ENCODE measurements around the gene CALML5. TPM values are rescaled to one million over a fixed set of nuclear protein-coding genes. Genes with fewer than 3 reads are reported as not detected.

The CALML5 gene
- total and polyA plus RNA-seq, 9 of the 15 experiments (the other 6 are each of a cell fraction or from before 2014, with no cell fraction given) = not detected

GRCh38 chr10:5461914-5462840 lies 37.2 kb downstream of the CALML5 start (continued):
- peak in 1 of 2 experiments; percentile 75; a peak in 2 of 4 replicates for TF ChIP-seq MLLT1 (IDR thresholded peaks at IDR 0.05)
- TF ChIP-seq SUPT5H (IDR thresholded peaks at IDR 0.05) = peak; percentile 61
- TF ChIP-seq E2F4 (CRISPR knock-in tag; IDR thresholded peaks at IDR 0.05; ENCODE audit: low read depth) = no peak
- peak; percentile 85 for TF ChIP-seq EP400 (IDR thresholded peaks at IDR 0.05)
- TF ChIP-seq HDAC2 (IDR thresholded peaks at IDR 0.05) = peak; percentile 40; the same call in 1 of the 2 replicates
- TF ChIP-seq NR0B1 (IDR thresholded peaks at IDR 0.05; ENCODE audit: partially characterized antibody) = no peak
- TF ChIP-seq JUND (IDR thresholded peaks at IDR 0.05; ENCODE audit: borderline replicate concordance, low read depth, low read length) = peak; percentile 74
- TF ChIP-seq JUND (tag; IDR thresholded peaks at IDR 0.05; ENCODE audit: borderline replicate concordance, low read depth, low read length) = peak; percentile 74; the same call in 1 of the 3 replicates
- TF ChIP-seq NCOA2 (IDR thresholded peaks at IDR 0.05; ENCODE audit: partially characterized antibody in 2 of 2) = no peak
- TF ChIP-seq E4F1 (CRISPR knock-in tag; IDR thresholded peaks at IDR 0.05; ENCODE audit: borderline replicate concordance) = peak; percentile 64; the same call in 1 of the 2 replicates
- no peak; the same call in 1 of the 2 replicates for TF ChIP-seq TCFL5 (CRISPR knock-in tag; conservative IDR thresholded peaks at IDR 0.05)
- no peak for TF ChIP-seq MED1 (CRISPR knock-in tag; IDR thresholded peaks at IDR 0.05; ENCODE audit: borderline replicate concordance)
- peak; percentile 18; the same call in 1 of the 2 replicates for TF ChIP-seq GATAD2A (IDR thresholded peaks at IDR 0.05)
- TF ChIP-seq ZNF830 (CRISPR knock-in tag; IDR thresholded peaks at IDR 0.05) = no peak
- peak; percentile 84; the same call in 1 of the 2 replicates for TF ChIP-seq CEBPG (CRISPR knock-in tag; IDR thresholded peaks at IDR 0.05)
- peak; percentile 89 to 92 for TF ChIP-seq CEBPG (tag; conservative IDR thresholded peaks at IDR 0.05 in 1 of 2, IDR thresholded peaks at IDR 0.05 in 1 of 2)
- no peak for TF ChIP-seq NR2C1 (IDR thresholded peaks at IDR 0.05)
- 0 out of 2 replicates have a peak, but pooled peaks have one; percentile 44 for TF ChIP-seq NR2C1 (tag; IDR thresholded peaks at IDR 0.05)
- TF ChIP-seq RB1 (IDR thresholded peaks at IDR 0.05; ENCODE audit: low read depth) = no peak
- no peak for TF ChIP-seq ZNF764 (CRISPR knock-in tag; IDR thresholded peaks at IDR 0.05; ENCODE audit: low read depth)
- TF ChIP-seq GATAD2B (IDR thresholded peaks at IDR 0.05; ENCODE audit: borderline replicate concordance) = 0 out of 2 replicates have a peak, but pooled peaks have one; percentile 56
